Measurements from ENCODE around the gene DENND5A.
"Not testable (repeated sequence)": the region's sequence is repeated elsewhere in the genome, so short reads cannot be mapped to it uniquely, and the experiment has no call there.

Gene DENND5A

DNA sequence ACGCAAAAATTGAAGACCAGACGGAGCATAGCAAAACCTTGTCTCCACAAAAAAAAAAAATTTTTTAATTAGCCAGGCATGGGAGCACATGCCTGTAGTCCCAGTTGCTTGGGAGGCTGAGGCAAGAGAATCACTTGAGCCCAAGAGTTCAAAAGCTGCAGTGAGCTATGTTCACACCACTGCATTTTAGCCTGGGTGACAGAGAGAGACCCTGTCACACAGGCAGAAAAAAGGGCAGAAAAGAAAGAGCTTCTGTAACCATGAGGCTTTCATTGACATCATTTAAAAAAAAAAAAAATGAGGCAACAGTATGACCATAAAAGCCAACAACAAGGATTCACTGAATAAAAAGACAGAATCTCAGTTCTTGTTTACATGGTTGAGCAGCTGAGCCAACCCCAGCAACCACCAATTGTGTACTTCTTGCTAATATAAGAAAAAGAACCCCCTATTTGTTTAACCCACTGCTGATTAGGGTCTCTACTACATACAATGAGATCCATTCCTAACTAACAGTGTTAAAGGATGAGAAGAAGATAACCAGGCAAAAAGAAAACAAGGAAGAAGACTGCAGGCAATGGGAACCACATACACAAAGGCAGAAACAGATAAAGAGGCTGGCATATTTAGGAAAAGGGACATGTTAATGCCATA is 87.6 kb downstream of the DENND5A start:
- no peak for DNase-seq (ENCODE audit: low read depth in 3 of 3)

DNA sequence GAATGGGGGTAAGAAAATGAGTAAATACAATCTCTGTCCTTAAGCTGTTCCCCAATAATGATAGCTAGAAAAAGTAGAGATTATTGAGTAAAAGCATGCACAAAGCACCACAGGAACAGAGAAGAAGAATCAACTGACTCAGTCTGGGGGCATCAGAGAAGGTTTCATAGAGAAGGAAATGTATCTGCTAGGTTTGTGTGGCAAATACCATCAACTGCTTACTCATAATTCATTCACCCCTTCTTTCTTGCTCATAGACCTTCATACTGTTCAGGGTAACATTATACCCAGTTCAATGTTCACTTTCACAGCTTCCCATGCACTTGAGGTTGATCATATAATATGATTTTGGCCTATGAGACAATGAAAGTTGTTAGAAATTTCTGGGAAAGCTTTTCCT is 88.6 kb downstream of the DENND5A start:
- no peak for DNase-seq (ENCODE audit: low read depth in 3 of 3)

DNA sequence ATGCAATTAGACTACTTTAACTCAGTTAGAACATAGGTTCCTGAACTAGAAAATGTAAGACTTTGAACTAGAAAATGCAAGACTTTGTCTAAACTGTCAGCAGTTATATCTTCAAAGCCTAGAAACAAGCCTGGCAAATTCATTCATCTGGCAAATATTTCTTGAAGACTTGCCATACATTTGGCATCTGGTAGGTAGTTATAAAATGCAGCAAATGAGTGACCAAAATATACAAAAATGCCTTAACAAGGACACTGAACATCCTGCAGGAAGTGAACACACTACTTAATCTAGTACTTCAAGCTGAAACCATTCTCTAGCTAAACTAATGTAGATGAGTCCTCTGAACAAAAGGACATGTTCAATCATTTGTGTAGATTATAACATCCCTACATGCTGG is 89.0 kb downstream of the DENND5A start:
- DNase-seq (ENCODE audit: low read depth in 3 of 3) = no peak

DNA sequence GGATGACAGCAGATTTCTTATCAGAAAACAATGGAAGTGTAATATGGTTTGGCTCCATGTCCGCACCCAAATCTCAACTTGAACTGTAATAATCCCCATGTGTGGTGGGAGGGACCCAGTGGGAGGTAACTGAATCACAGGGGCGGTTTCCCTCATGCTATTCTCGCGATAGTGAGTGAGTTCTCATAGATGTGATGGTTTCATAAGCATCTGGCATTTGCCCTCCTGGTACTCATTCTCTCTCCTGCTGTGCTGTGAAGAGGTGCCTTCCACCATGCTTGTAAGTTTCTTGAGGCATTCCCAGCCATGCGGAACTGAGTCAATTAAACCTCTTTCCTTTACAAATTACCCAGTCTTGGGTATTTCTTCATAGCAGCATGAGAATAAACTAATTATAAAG is 92.8 kb downstream of the DENND5A start:
- DNase-seq (ENCODE audit: low read depth in 3 of 3) = no peak

DNA sequence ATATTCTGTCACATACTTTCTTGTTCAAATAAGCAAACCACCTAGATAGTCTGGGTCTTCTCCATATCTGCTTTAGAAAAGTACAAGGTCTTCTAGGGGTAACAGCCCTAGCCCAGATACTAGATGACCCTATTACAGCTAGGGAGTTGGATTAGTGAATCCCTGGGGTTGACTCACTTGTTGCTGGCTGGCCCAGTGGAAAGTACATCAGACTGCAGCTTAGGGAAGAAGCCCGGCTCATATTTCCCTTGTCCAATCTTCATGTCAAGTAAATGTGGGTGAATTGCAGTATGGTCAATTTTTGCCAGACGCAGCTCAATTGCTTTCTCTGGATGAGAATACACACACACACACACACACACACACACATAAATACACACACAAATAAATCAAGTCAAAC is 94.7 kb downstream of the DENND5A start:
- DNase-seq (ENCODE audit: low read depth in 3 of 3) = no peak

DNA sequence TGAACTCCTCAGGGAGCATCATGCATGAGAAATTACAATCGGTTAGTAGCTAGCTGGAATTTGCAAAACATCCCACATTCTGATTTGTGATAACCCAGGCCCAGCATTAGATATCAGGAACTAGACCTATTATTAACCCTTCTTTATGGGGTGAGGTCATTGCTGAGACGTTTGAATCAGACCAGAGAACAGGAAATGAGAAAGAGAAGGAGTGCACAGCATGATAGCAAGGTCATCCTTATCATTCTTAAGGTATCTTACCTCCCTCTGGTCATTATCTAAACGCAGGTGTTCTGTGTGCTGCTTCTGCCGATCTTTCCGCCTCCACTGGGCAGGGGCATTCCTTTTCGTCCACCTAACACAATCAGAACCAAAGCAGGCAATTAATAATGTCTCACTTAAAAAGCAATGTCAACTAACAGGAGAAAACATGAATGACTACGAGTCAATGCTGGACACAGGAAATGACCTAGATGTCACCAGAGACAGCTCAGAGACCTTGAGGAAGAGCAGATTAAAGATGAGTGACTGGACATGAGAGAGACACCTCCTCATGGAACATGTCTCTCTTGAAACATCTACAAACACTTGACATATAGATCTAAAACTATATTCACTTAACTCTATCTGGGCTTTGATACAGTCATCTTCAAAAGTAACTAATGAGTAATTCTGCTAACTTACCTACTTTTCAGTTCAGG is 95.4 kb downstream of the DENND5A start:
- DNase-seq (ENCODE audit: low read depth in 3 of 3) = no peak

DNA sequence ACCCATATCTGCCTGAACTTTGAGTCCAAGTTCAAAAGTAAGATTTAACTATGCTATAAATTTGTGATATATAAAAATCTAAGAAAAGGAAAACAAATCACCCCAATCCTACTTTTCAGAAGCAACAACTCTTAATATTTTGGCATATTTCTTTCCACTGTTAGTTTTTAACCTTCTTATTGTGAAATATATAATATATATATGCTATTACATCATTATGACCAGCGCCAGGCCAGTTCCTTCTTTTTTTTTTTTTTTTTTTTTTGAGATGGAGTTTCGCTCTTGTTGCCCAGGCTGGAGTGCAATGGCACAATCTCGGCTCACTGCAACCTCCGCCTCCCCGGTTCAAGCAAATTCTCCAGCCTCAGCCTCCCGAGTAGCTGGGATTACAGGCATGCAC is 103.2 kb downstream of the DENND5A start:
- not testable (repeated sequence) for DNase-seq (ENCODE audit: low read depth in 3 of 3)

DNA sequence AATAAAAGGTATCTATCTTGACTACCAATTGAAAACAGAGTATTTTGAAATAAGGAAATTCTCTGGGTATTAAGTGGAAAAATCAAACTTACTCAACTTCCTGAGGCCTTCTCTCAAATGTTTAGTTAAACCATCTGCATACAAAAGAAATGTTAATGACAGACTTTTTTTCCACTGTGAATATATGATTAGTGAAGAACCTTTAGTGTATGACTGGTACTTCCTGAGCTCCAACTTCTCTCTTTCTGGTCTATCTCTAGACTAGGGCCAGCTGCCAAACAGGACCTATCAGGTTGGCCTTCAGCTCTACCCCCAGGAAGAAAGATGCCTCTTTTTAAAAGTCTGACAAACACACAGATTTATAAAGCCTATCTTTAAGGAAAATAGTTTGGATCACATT is 105.0 kb downstream of the DENND5A start:
- DNase-seq (ENCODE audit: low read depth in 3 of 3) = no peak

DNA sequence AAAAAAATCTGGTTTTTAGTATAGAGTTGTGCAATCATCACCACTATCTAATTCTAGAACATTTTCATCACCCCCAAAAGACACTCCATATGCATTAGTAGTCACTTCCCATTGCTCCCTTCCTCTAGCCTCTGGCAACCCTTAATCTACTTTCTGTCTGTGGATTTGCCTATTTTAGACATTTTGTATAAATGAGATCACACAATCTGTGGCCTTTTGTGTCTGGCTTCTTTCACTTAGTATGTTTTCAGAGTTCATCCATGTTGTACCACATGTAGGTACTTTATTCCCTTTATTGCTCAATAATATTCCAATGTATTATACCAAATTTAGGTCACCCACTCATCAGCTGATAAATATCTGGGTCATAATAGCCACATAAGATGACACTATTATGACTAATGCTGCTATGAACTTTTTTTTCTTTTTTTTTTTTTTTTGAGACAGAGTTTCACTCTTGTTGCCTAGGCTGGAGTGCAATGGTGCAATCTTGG is 106.2 kb downstream of the DENND5A start:
- no peak for DNase-seq (ENCODE audit: low read depth in 3 of 3)

DNA sequence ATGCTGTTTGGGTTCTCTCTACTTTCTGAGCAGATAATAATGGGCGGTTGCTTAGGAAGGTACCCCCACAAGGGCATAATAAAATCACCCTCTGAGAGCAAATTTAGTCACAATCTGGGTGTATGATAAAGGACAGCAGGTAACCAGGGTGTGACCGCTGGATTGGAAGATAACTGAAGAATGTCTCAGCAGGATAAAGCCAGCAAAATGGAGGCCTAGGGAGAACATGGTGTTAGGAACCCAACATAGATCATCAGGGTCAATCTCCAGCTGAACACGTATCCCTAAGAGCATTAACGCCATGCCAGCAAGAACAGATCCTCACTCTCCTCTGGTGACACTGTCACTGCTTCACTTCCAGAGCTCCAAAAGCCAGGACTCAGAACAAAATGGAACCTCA is 109.2 kb downstream of the DENND5A start:
- no peak for DNase-seq (ENCODE audit: low read depth in 3 of 3)

DNA sequence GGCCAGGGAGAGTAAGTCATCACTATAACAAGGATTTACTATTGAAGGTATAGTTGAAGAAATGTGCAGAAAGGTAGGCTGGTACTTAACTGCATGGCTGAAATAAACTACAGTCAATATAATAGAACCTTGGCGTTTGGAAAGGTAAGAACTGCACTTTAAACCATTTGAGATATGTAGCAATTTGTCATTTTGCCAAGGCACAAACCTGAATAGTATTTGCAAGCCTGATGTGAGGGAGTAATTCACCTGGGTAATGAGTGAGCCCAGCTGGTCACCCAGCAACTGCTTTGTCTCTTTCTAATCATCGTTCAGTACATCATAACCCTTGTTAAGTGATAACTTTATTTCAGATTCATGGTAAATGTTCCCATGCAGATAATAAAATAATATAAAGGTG is 111.5 kb downstream of the DENND5A start:
- no peak for DNase-seq (ENCODE audit: low read depth in 3 of 3)

DNA sequence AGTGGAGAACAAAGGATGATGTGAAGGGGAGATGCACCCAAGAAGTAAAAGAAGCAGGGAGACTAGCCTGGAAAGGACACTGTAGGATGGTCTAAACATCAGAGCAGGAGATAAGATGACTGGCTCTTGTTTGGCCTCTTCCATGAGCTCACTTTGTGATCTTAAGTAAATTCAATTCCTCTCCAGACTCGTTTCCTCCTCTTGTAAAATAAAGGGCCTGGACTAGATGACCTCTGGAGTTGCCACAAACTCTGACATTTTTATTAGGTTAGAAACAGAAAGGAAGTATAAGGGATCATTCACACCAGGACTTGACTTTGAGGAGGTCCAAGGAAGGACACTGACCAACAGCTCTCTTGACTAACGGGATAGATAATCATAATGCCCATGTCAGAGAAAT is 113.5 kb downstream of the DENND5A start:
- no peak for DNase-seq (ENCODE audit: low read depth in 3 of 3)

DNA sequence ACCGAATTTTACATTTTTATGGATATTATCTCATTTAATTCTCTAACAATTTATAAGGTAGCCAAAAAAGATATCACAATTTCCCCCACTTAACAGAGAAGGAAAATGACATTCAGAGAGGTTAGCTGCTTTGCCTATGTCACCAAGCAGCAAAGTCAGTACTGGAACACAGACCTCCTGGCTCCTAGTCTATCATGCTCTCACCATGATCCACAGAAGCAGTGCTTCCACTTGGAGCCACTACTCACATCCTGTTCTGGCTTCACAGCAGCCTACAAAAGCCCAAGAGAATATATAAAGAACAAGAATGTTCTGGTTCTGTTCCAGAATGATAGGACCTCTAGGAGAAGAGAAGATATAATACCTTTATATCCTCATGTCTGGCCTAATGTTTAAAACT is 114.2 kb downstream of the DENND5A start:
- DNase-seq (ENCODE audit: low read depth in 3 of 3) = no peak

DNA sequence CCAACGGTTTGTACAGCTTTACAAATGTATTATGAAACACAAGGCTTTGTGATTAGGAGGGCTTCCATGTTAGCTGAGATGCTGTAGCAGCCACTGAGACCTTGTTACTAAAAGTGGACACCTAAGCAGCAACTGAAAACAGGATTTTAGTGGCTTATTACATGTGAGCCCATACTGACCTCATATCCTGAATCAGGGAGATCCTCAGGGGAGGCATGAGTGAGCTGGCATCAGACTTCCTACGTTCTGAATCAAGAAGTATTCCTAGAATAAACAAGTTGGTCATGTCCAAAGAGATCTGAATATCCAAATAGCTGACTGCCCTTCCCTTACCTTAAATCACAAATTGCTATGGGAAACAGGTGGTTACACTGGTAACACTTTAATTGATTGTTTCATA is 114.6 kb downstream of the DENND5A start:
- DNase-seq (ENCODE audit: low read depth in 3 of 3) = no peak

DNA sequence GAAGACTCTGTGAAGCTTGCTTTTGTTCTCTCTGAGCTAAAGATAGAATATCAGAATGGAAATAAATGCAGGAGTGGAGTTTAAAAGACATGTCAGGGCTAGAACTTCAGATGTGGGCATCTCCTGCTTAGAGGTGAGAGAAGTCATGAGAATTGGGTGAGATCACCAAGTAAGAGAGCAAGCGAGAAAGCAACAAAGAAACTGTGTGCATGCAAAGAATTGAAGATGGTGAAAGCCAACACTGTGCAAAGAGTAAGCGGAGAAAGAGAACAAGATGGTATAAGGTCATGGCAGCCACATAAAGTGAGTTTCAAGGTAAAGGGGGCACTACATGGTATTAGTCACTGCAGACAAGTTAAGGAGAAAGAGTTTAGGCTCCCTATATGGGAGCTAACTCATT is 116.4 kb downstream of the DENND5A start:
- DNase-seq (ENCODE audit: low read depth in 3 of 3) = no peak

DNA sequence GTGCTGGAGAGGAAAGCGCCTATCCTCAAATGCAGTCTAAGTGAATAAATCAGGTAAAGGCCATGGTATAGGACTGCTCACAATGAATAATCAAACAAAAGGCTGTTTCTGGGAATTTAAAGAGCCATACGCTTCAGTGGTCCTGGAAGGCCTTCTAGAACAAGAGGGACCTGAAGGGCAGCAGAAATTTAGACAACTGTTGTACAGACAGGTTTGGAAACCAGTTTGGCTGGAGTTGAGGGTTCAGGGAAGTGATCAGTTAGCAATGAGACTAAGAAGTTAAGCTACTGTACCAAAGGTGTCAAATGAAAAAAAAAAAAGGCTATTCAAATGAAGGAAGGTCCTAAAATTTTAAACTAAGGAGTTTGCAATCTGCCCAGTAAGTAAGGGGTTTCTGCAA is 117.1 kb downstream of the DENND5A start:
- DNase-seq (ENCODE audit: low read depth in 3 of 3) = no peak

DNA sequence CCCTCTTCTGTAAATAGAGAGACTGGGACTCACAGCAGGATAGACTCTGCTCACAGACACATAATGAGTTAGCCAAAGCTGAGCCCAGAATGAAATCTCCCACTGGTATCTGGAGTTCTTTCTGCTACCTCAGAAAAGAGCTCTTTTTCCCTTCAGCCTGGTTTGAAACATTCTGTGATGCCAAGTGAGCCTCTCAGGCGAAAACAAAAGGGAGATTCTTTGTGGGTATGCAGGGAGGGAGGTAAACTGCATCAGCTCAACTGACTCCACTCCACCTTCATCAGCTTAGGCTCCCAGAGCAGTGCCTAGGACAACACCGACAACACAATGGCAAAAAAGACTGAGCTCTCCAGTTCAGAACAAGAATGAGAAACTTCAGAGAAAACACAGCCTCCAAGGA is 118.7 kb downstream of the DENND5A start:
- DNase-seq (ENCODE audit: low read depth in 3 of 3) = no peak

DNA sequence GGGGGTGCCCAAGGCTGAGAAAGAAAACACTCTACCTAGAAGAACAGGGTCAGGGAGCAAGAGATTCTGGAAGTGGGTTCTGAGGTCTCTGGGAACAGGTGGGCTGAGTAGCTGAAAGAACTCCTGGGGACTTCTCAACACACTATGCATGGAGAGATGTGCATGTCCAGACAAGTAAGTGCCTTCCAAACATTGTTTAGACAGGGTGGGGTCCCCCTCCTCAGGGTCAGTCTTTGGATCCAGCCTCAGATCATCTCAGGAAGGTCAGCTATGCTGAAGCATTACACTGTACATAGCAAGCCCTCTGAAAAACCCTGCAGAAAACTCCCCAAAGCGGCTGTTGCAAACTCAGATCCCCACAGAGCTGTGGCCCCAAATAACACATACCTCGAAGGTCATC is 119.9 kb downstream of the DENND5A start:
- no peak for DNase-seq (ENCODE audit: low read depth in 3 of 3)

DNA sequence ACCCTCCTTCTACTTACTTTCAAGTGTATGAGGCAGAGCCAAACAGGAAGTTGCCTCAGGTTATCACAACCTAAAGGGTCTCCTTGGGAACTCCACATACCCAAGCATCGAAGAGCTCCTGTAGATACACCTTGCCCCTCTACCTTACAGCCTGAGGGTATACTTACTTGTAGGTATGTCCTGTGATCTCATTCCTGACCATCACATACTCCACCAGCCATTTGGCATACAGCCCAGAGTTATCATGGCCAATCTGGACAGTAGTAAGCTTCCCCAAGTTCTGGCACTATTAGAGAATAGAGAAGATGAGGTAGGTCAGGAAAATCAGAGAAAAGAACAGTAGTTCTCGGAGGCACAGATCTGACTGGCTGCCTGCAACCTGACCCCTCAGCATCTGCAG is 120.3 kb downstream of the DENND5A start:
- DNase-seq (ENCODE audit: low read depth in 3 of 3) = no peak

DNA sequence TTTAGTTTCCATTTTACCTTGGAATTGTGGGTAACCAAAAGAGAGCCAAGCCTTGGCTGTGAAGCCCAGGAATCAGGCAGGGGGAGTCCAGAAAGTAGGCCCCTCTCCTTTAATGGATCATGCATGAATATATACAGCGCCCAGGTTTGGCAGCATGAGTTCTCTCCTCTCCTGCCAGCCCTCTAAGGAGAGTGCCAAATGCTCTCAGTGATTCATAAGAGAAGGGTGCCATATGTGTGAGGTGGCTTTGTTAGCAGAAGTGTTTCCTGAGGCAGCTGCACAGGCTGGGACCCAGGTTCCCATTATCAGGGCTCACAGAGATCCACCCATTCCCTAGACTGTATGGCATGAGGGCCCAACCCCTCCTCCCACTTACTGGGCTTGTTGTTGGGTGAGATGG is 121.4 kb downstream of the DENND5A start:
- DNase-seq (ENCODE audit: low read depth in 3 of 3) = no peak

DNA sequence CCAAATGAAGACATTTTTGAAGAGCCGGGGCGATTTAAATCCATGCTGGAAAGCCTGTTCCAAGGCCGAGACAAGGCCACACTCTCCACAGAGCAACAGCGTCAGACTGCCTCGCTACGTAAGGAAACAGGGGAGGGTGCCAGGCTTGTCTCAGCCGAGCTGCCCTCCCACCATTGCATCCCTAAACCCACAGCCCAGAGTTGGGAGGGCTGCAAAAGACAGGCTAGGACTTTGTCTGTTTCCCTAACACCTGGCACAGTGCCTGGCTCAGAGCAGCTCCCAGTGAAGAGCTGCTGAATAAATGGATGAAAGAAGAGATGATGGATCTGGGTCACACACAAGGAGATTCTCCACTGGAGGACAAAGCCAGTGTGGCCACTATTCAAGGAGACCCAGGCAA is 122.4 kb downstream of the DENND5A start:
- no peak for DNase-seq (ENCODE audit: low read depth in 3 of 3)

DNA sequence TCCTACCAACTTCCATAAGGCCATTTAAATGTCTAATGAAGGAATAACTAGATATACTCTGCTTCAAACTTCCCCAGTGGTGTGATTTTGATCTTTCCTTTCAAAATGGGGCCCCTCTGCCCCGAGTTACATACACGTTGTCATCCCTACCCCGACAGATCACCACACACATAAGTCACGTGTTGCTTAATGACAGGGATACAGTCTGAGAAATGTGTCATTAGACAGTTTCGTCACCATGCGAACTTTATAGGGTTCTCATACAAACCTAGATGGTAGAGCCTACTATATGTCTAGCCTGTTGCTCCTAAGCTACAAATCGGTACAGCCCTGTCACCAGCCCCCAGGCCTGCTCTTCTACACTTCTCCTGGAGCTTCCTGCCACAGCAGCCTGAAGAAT is 124.0 kb downstream of the DENND5A start:
- DNase-seq (ENCODE audit: low read depth in 3 of 3) = no peak

DNA sequence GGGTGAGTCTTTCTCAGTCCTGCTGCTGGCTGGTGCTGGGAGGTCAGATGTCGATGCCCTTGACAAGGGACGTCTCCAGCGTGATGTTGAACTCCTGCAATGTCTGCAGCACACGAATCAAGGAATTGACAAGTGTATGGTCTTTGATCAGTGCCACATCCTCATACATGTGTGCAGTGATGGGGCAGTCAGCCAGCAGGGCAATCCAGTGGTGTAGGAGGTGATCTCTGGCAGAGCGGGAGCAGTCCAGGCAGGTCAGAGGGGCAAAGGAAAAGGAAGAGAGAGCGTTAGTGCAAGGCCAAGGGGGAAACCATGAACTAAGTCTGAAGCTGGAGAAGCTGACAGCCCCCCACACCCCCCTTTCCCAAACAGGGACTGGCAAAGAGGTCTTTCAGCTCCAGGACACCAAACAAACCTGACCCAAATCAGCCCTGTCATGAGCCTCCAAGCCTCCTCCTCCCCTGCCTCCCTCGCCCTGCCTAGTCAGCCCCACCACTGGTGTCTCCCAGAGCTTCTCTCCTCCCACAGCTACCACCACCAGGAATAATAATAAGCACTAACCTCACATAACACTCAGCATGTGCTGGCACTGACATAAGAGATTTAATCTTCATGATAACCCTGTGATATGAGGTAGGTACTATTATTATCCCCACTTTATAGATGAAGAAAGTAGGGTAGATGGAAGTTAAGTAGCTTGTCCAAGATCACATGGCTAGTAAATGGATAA is 125.4 kb downstream of the DENND5A start:
- DNase-seq (ENCODE audit: low read depth in 3 of 3) = no peak

Measured in stimulated activated CD4-positive, alpha-beta T cell treated with anti-CD3 and anti-CD28 coated beads, TNF-alpha, amount 100 ng/mL, for 24 hours (primary cell).